HG03354 (cell line): ENCODE data around the gene COG4.
"Not testable (repeated sequence)": the region's sequence is repeated elsewhere in the genome, so short reads cannot be mapped to it uniquely, and the experiment has no call there.

Source experiments
- ATAC-seq: cut with Tn5 transposase; IDR thresholded peaks from one replicate; pipeline ENCODE4 v1.9.1; 2021; ENCODE audit warnings: mild to moderate bottlenecking; ENCODE audit not compliant: unreplicated experiment, poor library complexity, severe bottlenecking

Gene COG4

GRCh38 chr16:70465999-70466804 lies 57.2 kb downstream of the COG4 start:
- no peak for ATAC-seq

GRCh38 chr16:70463235-70463634 lies 60.1 kb downstream of the COG4 start:
- ATAC-seq: no peak

GRCh38 chr16:70460737-70461261 lies 62.6 kb downstream of the COG4 start:
- ATAC-seq: no peak

- ATAC-seq: no peak
Observed at GRCh38 chr16:70457446-70458166, 65.7 kb downstream of the COG4 start.

- ATAC-seq: no peak
Observed at GRCh38 chr16:70455910-70456309, 67.4 kb downstream of the COG4 start.

GRCh38 chr16:70454222-70455034 lies 68.9 kb downstream of the COG4 start, which contains the start of gene FCSK:
Gene FCSK (plus strand): TSS chr16:70454595. CDS start chr16:70463191, 8,596 bp downstream.
- peak; percentile 81 for ATAC-seq

GRCh38 chr16:70453892-70454221 lies 69.5 kb downstream of the COG4 start:
- no peak for ATAC-seq

- no peak for ATAC-seq
Observed at GRCh38 chr16:70453117-70453891, 70.0 kb downstream of the COG4 start.

GRCh38 chr16:70451004-70451340 lies 72.4 kb downstream of the COG4 start:
- not testable (repeated sequence) for ATAC-seq

- ATAC-seq: not testable (repeated sequence)
Observed at GRCh38 chr16:70450142-70451003, 73.0 kb downstream of the COG4 start.

GRCh38 chr16:70448075-70448474 lies 75.3 kb downstream of the COG4 start:
- ATAC-seq: no peak

- no peak for ATAC-seq
Observed at GRCh38 chr16:70444249-70445063, 78.9 kb downstream of the COG4 start.

GRCh38 chr16:70442344-70442743 lies 81.0 kb downstream of the COG4 start:
- no peak for ATAC-seq

GRCh38 chr16:70441406-70441990 lies 81.9 kb downstream of the COG4 start:
- ATAC-seq: no peak

- ATAC-seq: no peak
Observed at GRCh38 chr16:70440009-70440692, 83.2 kb downstream of the COG4 start.

GRCh38 chr16:70438969-70439862 lies 84.1 kb downstream of the COG4 start, which contains the start of gene ST3GAL2:
Gene ST3GAL2 (minus strand): TSS chr16:70439100. CDS start chr16:70398530, 40,570 bp downstream.
- peak; percentile 84 for ATAC-seq
